H1 (cell line): ENCODE measurements around the gene SIPA1L3. TPM values are rescaled to one million over a fixed set of nuclear protein-coding genes. Genes with fewer than 3 reads are reported as not detected.

Experiments used
- CTCF ChIA-PET: fragments of 300-600 bp; sonication (Branson Sonifier 250); formaldehyde crosslinking; loops from one replicate; lab custom pipeline; 2021; ENCODE audit not compliant: partially characterized antibody; lab: Charles Lee
- POLR2A ChIA-PET: fragments of 300-600 bp; sonication (Branson Sonifier 250); formaldehyde crosslinking; loops from one replicate; lab custom pipeline; 2021; ENCODE audit warnings: inconsistent platforms; ENCODE audit not compliant: partially characterized antibody; lab: Charles Lee
- DNase-seq, 2 experiments: peaks; one replicate each; pipeline versions ENCODE4 v3.0.0 to v3.0.0-alpha.2; 2010 to 2022; ENCODE audit warnings: low spot score in 2 of 2, low read depth in 1 of 2, mixed read lengths in 1 of 2
- FAIRE-seq: peaks from 2 replicates; lab custom pipeline; 2011; peaks lifted over from hg19 to GRCh38; lab: Jason Lieb, UNC
- H2AFZ ChIP-seq: 2 replicates; pipeline ENCODE4 v1.8.1; 2012; ENCODE audit warnings: low read length, inconsistent platforms
- H2AK5ac ChIP-seq: 2 replicates; pipeline ENCODE4 v1.6.1; 2013; ENCODE audit warnings: low read depth, low read length
- H2BK120ac ChIP-seq: replicated peaks from 2 replicates; pipeline ENCODE3; 2013; ENCODE audit warnings: low read depth, low read length, inconsistent platforms
- H2BK12ac ChIP-seq: 2 replicates; pipeline ENCODE4 v1.6.1; 2013; ENCODE audit warnings: low read depth, low read length
- H2BK15ac ChIP-seq: 2 replicates; pipeline ENCODE4 v1.6.1; 2013; ENCODE audit warnings: low read length
- H2BK20ac ChIP-seq: 2 replicates; pipeline ENCODE4 v1.6.1; 2013; ENCODE audit warnings: low read length
- H2BK5ac ChIP-seq: 2 replicates; pipeline ENCODE4 v1.6.1; 2013; ENCODE audit warnings: low read depth, low read length
- H3K14ac ChIP-seq: 2 replicates; pipeline ENCODE4 v1.6.1; 2013; ENCODE audit warnings: inconsistent platforms; ENCODE audit not compliant: insufficient read length
- H3K18ac ChIP-seq: 2 replicates; pipeline ENCODE4 v1.6.1; 2013; ENCODE audit warnings: low read length; ENCODE audit errors: extremely low read depth
- H3K23ac ChIP-seq: 2 replicates; pipeline ENCODE4 v1.6.1; 2013; ENCODE audit warnings: inconsistent platforms; ENCODE audit not compliant: insufficient read length
- H3K23me2 ChIP-seq: 2 replicates; pipeline ENCODE4 v1.6.1; 2013; ENCODE audit warnings: low read depth, low read length
- H3K27ac ChIP-seq: 2 replicates; pipeline ENCODE4 v1.6.1; 2011; ENCODE audit warnings: low read depth, low read length, inconsistent platforms
- H3K27me3 ChIP-seq, 4 experiments: replicated peaks in 1 of 4; 1 replicate in 1 of 4; 2 replicates in 3 of 4; pipeline versions ENCODE4 v1.6.1 to v1.8.1; 2011 to 2013; ENCODE audit warnings: low read length in 3 of 4, mild to moderate bottlenecking in 3 of 4, inconsistent platforms in 2 of 4, mixed read lengths in 2 of 4, moderate library complexity in 1 of 4; ENCODE audit not compliant: control insufficient read depth in 3 of 4, insufficient read depth in 3 of 4; ENCODE audit errors: extremely low read depth in 1 of 4
- H3K36me3 ChIP-seq, 4 experiments: 2 replicates each; pipeline versions ENCODE4 v1.6.1 to v1.8.1; 2011 to 2013; ENCODE audit warnings: mild to moderate bottlenecking in 4 of 4, low read length in 3 of 4, moderate library complexity in 2 of 4, control low read depth in 1 of 4, inconsistent platforms in 1 of 4; ENCODE audit not compliant: insufficient read depth in 4 of 4, control insufficient read depth in 2 of 4
- H3K4ac ChIP-seq: replicated peaks from 2 replicates; pipeline ENCODE3; 2013; ENCODE audit warnings: low read length, low read depth, mixed read lengths, inconsistent platforms; ENCODE audit not compliant: insufficient read length
- H3K4me1 ChIP-seq, 4 experiments: replicated peaks in 1 of 4; 1 replicate in 1 of 4; 2 replicates in 3 of 4; pipeline versions ENCODE4 v1.6.1 to v1.8.1; 2011 to 2013; ENCODE audit warnings: low read length in 3 of 4, inconsistent platforms in 2 of 4, mixed read lengths in 1 of 4; ENCODE audit not compliant: insufficient read depth in 4 of 4, control insufficient read depth in 3 of 4
- H3K4me2 ChIP-seq, 2 experiments: 2 replicates each; pipeline versions ENCODE4 v1.6.1 to v1.8.1; 2011 to 2013; ENCODE audit warnings: low read depth in 2 of 2, low read length in 2 of 2, control low read depth in 1 of 2, inconsistent platforms in 1 of 2, mild to moderate bottlenecking in 1 of 2; ENCODE audit not compliant: insufficient read depth in 1 of 2
- H3K4me3 ChIP-seq, 4 experiments: fragments of 200-600, 300-600 bp in 1 of 4; sonication (generic), shearing (Covaris generic), sonication (Bioruptor Twin) in 1 of 4; 2 replicates each; pipeline versions ENCODE4 v1.5.1 to v1.8.1; 2011 to 2016; ENCODE audit warnings: low read length in 4 of 4, low read depth in 3 of 4, control low read depth in 2 of 4, inconsistent platforms in 2 of 4, mild to moderate bottlenecking in 2 of 4, mixed read lengths in 1 of 4, moderate library complexity in 1 of 4; ENCODE audit not compliant: insufficient read depth in 2 of 4; ENCODE audit errors: extremely low read depth in 1 of 4
- H3K56ac ChIP-seq: replicated peaks from 2 replicates; pipeline ENCODE3; 2013; ENCODE audit warnings: low read depth, mild to moderate bottlenecking, mixed read lengths, low read length, inconsistent platforms; ENCODE audit not compliant: insufficient read length
- H3K79me1 ChIP-seq: 2 replicates; pipeline ENCODE4 v1.6.1; 2013; ENCODE audit warnings: low read depth, low read length, control low read depth
- H3K79me2 ChIP-seq, 2 experiments: 2 replicates each; pipeline versions ENCODE4 v1.6.1 to v1.8.1; 2012 to 2013; ENCODE audit warnings: low read length in 2 of 2, mild to moderate bottlenecking in 2 of 2, inconsistent platforms in 1 of 2; ENCODE audit not compliant: insufficient read depth in 2 of 2, control insufficient read depth in 1 of 2
- H3K9ac ChIP-seq, 4 experiments: replicated peaks in 1 of 4; 1 replicate in 1 of 4; 2 replicates in 3 of 4; pipeline versions ENCODE4 v1.6.1 to v1.8.1; 2011 to 2013; ENCODE audit warnings: low read depth in 3 of 4, low read length in 3 of 4, control low read depth in 2 of 4, mild to moderate bottlenecking in 2 of 4, moderate library complexity in 2 of 4, inconsistent platforms in 1 of 4; ENCODE audit errors: extremely low read depth in 1 of 4
- H3K9me3 ChIP-seq, 2 experiments: 2 replicates each; pipeline versions ENCODE4 v1.6.1 to v1.8.1; 2012 to 2013; ENCODE audit warnings: mild to moderate bottlenecking in 2 of 2, moderate library complexity in 2 of 2, control low read depth in 1 of 2, inconsistent platforms in 1 of 2, low read depth in 1 of 2, low read length in 1 of 2, mixed read lengths in 1 of 2; ENCODE audit not compliant: insufficient read depth in 2 of 2
- H4K20me1 ChIP-seq, 2 experiments: replicated peaks in 1 of 2; 2 replicates each; pipeline versions ENCODE3 to v1.8.1; 2011 to 2013; ENCODE audit warnings: inconsistent platforms in 2 of 2, low read length in 2 of 2, mild to moderate bottlenecking in 1 of 2; ENCODE audit not compliant: insufficient read depth in 2 of 2, control insufficient read depth in 1 of 2
- H4K5ac ChIP-seq: 2 replicates; pipeline ENCODE4 v1.6.1; 2013; ENCODE audit warnings: low read length, low read depth, mixed read lengths, inconsistent platforms; ENCODE audit not compliant: insufficient read length
- H4K8ac ChIP-seq: 2 replicates; pipeline ENCODE4 v1.8.0; 2013; ENCODE audit warnings: mild to moderate bottlenecking, moderate library complexity, low read length, inconsistent platforms; ENCODE audit not compliant: insufficient read depth; ENCODE audit errors: extremely low read depth
- H4K91ac ChIP-seq: replicated peaks from 2 replicates; pipeline ENCODE3; 2013; ENCODE audit warnings: low read length, mixed read lengths, inconsistent platforms; ENCODE audit not compliant: insufficient read length
- ASH2L ChIP-seq: fragments of 200-600, 300-600 bp; sonication (generic); IDR thresholded peaks from one replicate; pipeline ENCODE4 v1.7.1; 2017; ENCODE audit warnings: low read length
- ATF2 ChIP-seq: IDR thresholded peaks from 2 replicates; pipeline ENCODE4 v1.6.1; 2012; ENCODE audit warnings: low read length, inconsistent platforms
- BACH1 ChIP-seq: IDR thresholded peaks from 2 replicates; pipeline ENCODE4 v1.6.1; 2012; ENCODE audit warnings: low read length, improper control_type of control experiment
- BRCA1 ChIP-seq: IDR thresholded peaks from 2 replicates; pipeline ENCODE4 v1.6.1; 2012; ENCODE audit warnings: low read depth, low read length, improper control_type of control experiment
- CEBPB ChIP-seq: IDR thresholded peaks from 2 replicates; pipeline ENCODE4 v1.6.1; 2012; ENCODE audit warnings: low read depth, low read length
- POLR2AphosphoS5 ChIP-seq: IDR thresholded peaks from 2 replicates; pipeline ENCODE4 v1.6.1; 2011; ENCODE audit warnings: low read depth, low read length
- SIX5 ChIP-seq: IDR thresholded peaks from 2 replicates; pipeline ENCODE4 v1.6.1; 2011; ENCODE audit warnings: mild to moderate bottlenecking, low read depth, low read length
- SP1 ChIP-seq: IDR thresholded peaks from 2 replicates; pipeline ENCODE4 v1.6.1; 2011; ENCODE audit warnings: low read depth, low read length
- SP2 ChIP-seq: IDR thresholded peaks from 2 replicates; pipeline ENCODE4 v1.6.1; 2012; ENCODE audit warnings: mild to moderate bottlenecking, low read length, inconsistent platforms
- TAF1 ChIP-seq: IDR thresholded peaks from 2 replicates; pipeline ENCODE4 v1.6.1; 2011; ENCODE audit warnings: mild to moderate bottlenecking, low read depth, low read length
- TEAD4 ChIP-seq: IDR thresholded peaks from 2 replicates; pipeline ENCODE4 v1.6.1; 2012; ENCODE audit warnings: low read depth, low read length, inconsistent platforms, mixed read lengths
- WGBS, 2 experiments: shearing (Covaris generic) in 1 of 2; methylation state at CpG; one replicate each; pipeline versions ENCODE4 v1.1.6 to v1.1.7; 2013 to 2015; ENCODE audit warnings: low lambda C conversion rate in 2 of 2, mixed read lengths in 2 of 2, inconsistent platforms in 1 of 2, low coverage in 1 of 2, missing lambda C conversion rate in 1 of 2; ENCODE audit not compliant: insufficient replicate concordance in 2 of 2, insufficient coverage in 1 of 2, insufficient read length in 1 of 2; ENCODE audit errors: extremely low coverage in 1 of 2, missing lambda C conversion rate in 1 of 2; 5-methylcytosine and 5-hydroxymethylcytosine counted together
- polyA plus RNA-seq, 7 experiments: library from polyadenylated mRNA; depleted of rRNA in 3 of 7; stranded (reverse) in 5 of 7; unstranded in 2 of 7; fragments of >200 nt in 5 of 7; fragments of 200-250 nt in 2 of 7; gene quantifications; 1 replicate in 5 of 7; 2 replicates in 1 of 7; 4 replicates in 1 of 7; pipeline versions ENCODE4 v1.2.1 to v1.2.3, GENCODE V29; 2011 to 2013; ENCODE audit warnings: missing spikeins in 2 of 7, mixed read lengths in 2 of 7
- total RNA-seq: library from RNA; stranded (reverse); fragmentation: NEBNext Ultra II Directional; extraction: Animal tissue kit (Norgen Biotek cat#: 25700); gene quantifications from 2 replicates; pipeline ENCODE4 v1.2.1, GENCODE V29; 2021
- TF ChIP-seq, protein P1 (sequence below): IDR thresholded peaks from 2 replicates; pipeline ENCODE4 v1.6.1; 2011; ENCODE audit warnings: low read depth, mild to moderate bottlenecking, low read length; ENCODE audit not compliant: insufficient read depth
- TF ChIP-seq, protein P2 (sequence below): IDR thresholded peaks from 2 replicates; pipeline ENCODE4 v1.6.1; 2012; ENCODE audit warnings: inconsistent platforms

Gene SIPA1L3
- total and polyA plus RNA-seq, 2 of the 8 experiments (the other 6 are each of a cell fraction or from before 2014, with no cell fraction given): 15.0 to 54.9 TPM

DNA sequence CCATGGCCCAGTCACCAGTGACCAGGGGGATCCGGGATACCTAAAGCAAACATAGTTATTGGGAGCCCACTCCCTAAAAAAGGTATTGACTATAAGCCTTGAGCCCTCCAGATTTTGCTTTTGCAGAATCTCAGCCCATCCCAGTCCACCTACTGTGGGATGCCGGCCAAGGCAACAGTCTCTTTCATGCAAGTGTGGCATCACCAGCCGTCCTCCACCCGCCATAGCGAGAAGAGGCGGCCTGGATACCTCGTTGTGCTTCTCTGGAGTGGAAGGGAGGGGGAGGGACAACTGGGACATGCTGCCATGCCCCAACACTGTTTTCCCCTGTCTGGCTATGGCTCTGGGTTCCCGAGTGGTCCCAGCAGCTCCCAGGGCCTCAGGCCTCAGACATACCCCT, 193.6 kb downstream of the SIPA1L3 start:
- ChIA-PET POLR2A (no interaction called here), CTCF (interaction anchor here (0.7 to 1.4 kb wide), 4 partner anchors 10 to 202 kb away, joined by 3 to 4 read pairs (median 4); no protein-coding TSS in a partner anchor)
- H3K4me1 ChIP-seq: peaks cover 0 to under 1% (median 0%) of the 10 kb centered on the region in 4 experiments; a peak in 2 of 7 replicates
- no peak overlapping the region for H3K56ac ChIP-seq
- H4K20me1 ChIP-seq: peaks cover 0 to 7% of the 10 kb centered on the region in 2 experiments
- H3K36me3 ChIP-seq: peaks cover 8 to 26% (median 18%) of the 10 kb centered on the region in 4 experiments; a peak in 7 of 8 replicates
- 95% methylated on average over 8 of the region's 8 CpGs; no CpG with 5 or more reads in 1 of the 2 experiments for WGBS, 2 experiments
- H2AFZ ChIP-seq: no peak overlapping the region
- no peak for FAIRE-seq
- no peak overlapping the region for H3K18ac ChIP-seq
- no peak overlapping the region for H4K5ac ChIP-seq
- H4K8ac ChIP-seq: no peak overlapping the region
- H3K4me2 ChIP-seq: no peak overlapping the region
- H3K27ac ChIP-seq: no peak overlapping the region
- H2BK20ac ChIP-seq: no peak overlapping the region
- no peaks in the 10 kb centered on the region; the same call in 1 of the 2 replicates for H3K79me1 ChIP-seq
- no peaks in the 10 kb centered on the region for H3K79me2 ChIP-seq
- H4K91ac ChIP-seq: no peak overlapping the region
- no peak overlapping the region for H2BK12ac ChIP-seq
- DNase-seq: no peak
- H3K27me3 ChIP-seq: no peaks in the 10 kb centered on the region
- H3K4me3 ChIP-seq: no peak overlapping the region
- H3K9ac ChIP-seq: no peak overlapping the region
- H2BK15ac ChIP-seq: no peak overlapping the region
- no peak overlapping the region for H2BK5ac ChIP-seq
- peaks cover 4 to 8% of the 10 kb centered on the region in 2 experiments; a peak in 3 of 4 replicates for H3K9me3 ChIP-seq
- H3K14ac ChIP-seq: no peak overlapping the region
- no peak overlapping the region for H3K23ac ChIP-seq
- no peak overlapping the region for H2BK120ac ChIP-seq
- H3K23me2 ChIP-seq: no peaks in the 10 kb centered on the region
- no peak overlapping the region for H2AK5ac ChIP-seq
- no peak overlapping the region for H3K4ac ChIP-seq
- TF ChIP-seq TEAD4: no peak
- TF ChIP-seq POLR2AphosphoS5: no peak
- TF ChIP-seq TAF1: no peak
- no peak for TF ChIP-seq SIX5
- TF ChIP-seq BACH1: no peak
- TF ChIP-seq, protein P1, sequence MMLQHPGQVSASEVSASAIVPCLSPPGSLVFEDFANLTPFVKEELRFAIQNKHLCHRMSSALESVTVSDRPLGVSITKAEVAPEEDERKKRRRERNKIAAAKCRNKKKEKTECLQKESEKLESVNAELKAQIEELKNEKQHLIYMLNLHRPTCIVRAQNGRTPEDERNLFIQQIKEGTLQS: no peak
- no peak for TF ChIP-seq ASH2L
- TF ChIP-seq CEBPB: no peak
- no peak for TF ChIP-seq BRCA1
- no peak for TF ChIP-seq SP2
- TF ChIP-seq SP1: no peak
- TF ChIP-seq, protein P2, sequence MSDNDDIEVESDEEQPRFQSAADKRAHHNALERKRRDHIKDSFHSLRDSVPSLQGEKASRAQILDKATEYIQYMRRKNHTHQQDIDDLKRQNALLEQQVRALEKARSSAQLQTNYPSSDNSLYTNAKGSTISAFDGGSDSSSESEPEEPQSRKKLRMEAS: no peak
- no peak for TF ChIP-seq ATF2
